GM19351 (cell line): ENCODE results near the gene FBXL14.
"Not testable (repeated sequence)": the region's sequence is repeated elsewhere in the genome, so short reads cannot be mapped to it uniquely, and the experiment has no call there.

Experiments
- ATAC-seq: cut with Tn5 transposase; IDR thresholded peaks from one replicate; pipeline ENCODE4 v1.9.1; 2021; ENCODE audit warnings: mild to moderate bottlenecking, moderate library complexity; ENCODE audit not compliant: unreplicated experiment

FBXL14 gene

GRCh38 chr12:1620092-1620491 is 25.7 kb upstream of the FBXL14 start:
- no peak for ATAC-seq

GRCh38 chr12:1619587-1619986 is 25.2 kb upstream of the FBXL14 start:
- no peak for ATAC-seq

- ATAC-seq = no peak
Observed at GRCh38 chr12:1619159-1619558, 24.8 kb upstream of the FBXL14 start.

- ATAC-seq = no peak
Observed at GRCh38 chr12:1618489-1618888, 24.1 kb upstream of the FBXL14 start.

- no peak for ATAC-seq
Observed at GRCh38 chr12:1616233-1617066, 22.1 kb upstream of the FBXL14 start.

GRCh38 chr12:1614360-1614759 is 20.0 kb upstream of the FBXL14 start:
- no peak for ATAC-seq

- ATAC-seq = no peak
Observed at GRCh38 chr12:1613860-1614259, 19.5 kb upstream of the FBXL14 start.

GRCh38 chr12:1611803-1612572 is 17.6 kb upstream of the FBXL14 start:
- ATAC-seq = no peak

GRCh38 chr12:1610072-1610643 is 15.8 kb upstream of the FBXL14 start:
- no peak for ATAC-seq

- ATAC-seq = no peak
Observed at GRCh38 chr12:1608713-1609119, 14.3 kb upstream of the FBXL14 start.

- no peak for ATAC-seq
Observed at GRCh38 chr12:1607940-1608712, 13.7 kb upstream of the FBXL14 start.

- ATAC-seq = peak; percentile 53
Observed at GRCh38 chr12:1606021-1606622, 11.7 kb upstream of the FBXL14 start.

GRCh38 chr12:1605129-1606020 is 11.0 kb upstream of the FBXL14 start:
- peak; percentile 47 for ATAC-seq

- no peak for ATAC-seq
Observed at GRCh38 chr12:1604464-1604863, 10.1 kb upstream of the FBXL14 start.

- no peak for ATAC-seq
Observed at GRCh38 chr12:1603269-1603993, 9.1 kb upstream of the FBXL14 start.

GRCh38 chr12:1602706-1603105 is 8.3 kb upstream of the FBXL14 start:
- not testable (repeated sequence) for ATAC-seq

GRCh38 chr12:1598757-1599156 is 4.4 kb upstream of the FBXL14 start:
- no peak for ATAC-seq

GRCh38 chr12:1595690-1596347 is 1.4 kb upstream of the FBXL14 start:
- ATAC-seq = no peak
